HepG2 (cell line): ENCODE data around the gene ITIH1. TPM values are rescaled to one million over a fixed set of nuclear protein-coding genes. Genes with fewer than 3 reads are reported as not detected.

Experiments used
- CBX5 ChIP-seq: sonication (generic); formaldehyde crosslinking; IDR thresholded peaks from 2 replicates; pipeline ENCODE4 v1.4.0; 2020; ENCODE audit warnings: missing genetic modification reagents, borderline replicate concordance
- DRAP1 ChIP-seq: IDR thresholded peaks from 2 replicates; pipeline ENCODE4 v1.6.1; 2016; ENCODE audit warnings: missing genetic modification reagents, missing compliant biosample characterization
- GATAD2A ChIP-seq: IDR thresholded peaks from 2 replicates; pipeline ENCODE4 v1.6.1; 2016
- HMG20A ChIP-seq: IDR thresholded peaks from 2 replicates; pipeline ENCODE4 v1.6.1; 2016; ENCODE audit warnings: borderline replicate concordance
- JARID2 ChIP-seq: sonication (generic); formaldehyde crosslinking; IDR thresholded peaks from 2 replicates; pipeline ENCODE4 v1.8.1; 2023; ENCODE audit warnings: missing genetic modification reagents, inconsistent platforms; ENCODE audit not compliant: insufficient replicate concordance
- MLLT10 ChIP-seq: sonication (generic); formaldehyde crosslinking; IDR thresholded peaks from 2 replicates; pipeline ENCODE4 v1.4.0; 2020; ENCODE audit warnings: missing genetic modification reagents
- MYC ChIP-seq: sonication (generic); formaldehyde crosslinking; IDR thresholded peaks from 2 replicates; pipeline ENCODE4 v1.9.0; 2021; ENCODE audit warnings: missing genetic modification reagents, borderline replicate concordance
- NCOA2 ChIP-seq: sonication (generic); formaldehyde crosslinking; IDR thresholded peaks from 2 replicates; pipeline ENCODE4 v1.8.0; 2022; ENCODE audit warnings: inconsistent platforms
- NR0B2 ChIP-seq: sonication (generic); formaldehyde crosslinking; IDR thresholded peaks from 2 replicates; pipeline ENCODE4 v1.4.0; 2020; ENCODE audit warnings: mild to moderate bottlenecking, missing genetic modification reagents
- NR3C1 ChIP-seq: sonication (generic); formaldehyde crosslinking; IDR thresholded peaks from 2 replicates; pipeline ENCODE4 v1.4.0; 2020; ENCODE audit warnings: missing genetic modification reagents
- PATZ1 ChIP-seq: sonication (generic); formaldehyde crosslinking; IDR thresholded peaks from 2 replicates; pipeline ENCODE4 v1.4.0; 2020; ENCODE audit warnings: missing genetic modification reagents
- PHF5A ChIP-seq: IDR thresholded peaks from one replicate; pipeline ENCODE4 v1.6.1; 2018; ENCODE audit warnings: low read depth, missing genetic modification reagents; ENCODE audit not compliant: unreplicated experiment
- RAD21 ChIP-seq: fragments of 450-650 bp; formaldehyde crosslinking; IDR thresholded peaks from 2 replicates; pipeline ENCODE4 v1.5.0; 2020; ENCODE audit warnings: mild to moderate bottlenecking
- RXRA ChIP-seq: sonication (generic); formaldehyde crosslinking; IDR thresholded peaks from 2 replicates; pipeline ENCODE4 v1.5.1; 2020; ENCODE audit warnings: missing genetic modification reagents
- SAP130 ChIP-seq: IDR thresholded peaks from 2 replicates; pipeline ENCODE4 v1.6.1; 2016; ENCODE audit warnings: low read depth
- SMC3 ChIP-seq: IDR thresholded peaks from 2 replicates; pipeline ENCODE4 v1.6.1; 2011; ENCODE audit warnings: low read length, improper control_type of control experiment
- SNAPC5 ChIP-seq: sonication (generic); formaldehyde crosslinking; IDR thresholded peaks from 2 replicates; pipeline ENCODE4 v1.8.1; 2023; ENCODE audit warnings: mild to moderate bottlenecking, missing genetic modification reagents, borderline replicate concordance
- SUZ12 ChIP-seq: fragments of 150-350 bp; IDR thresholded peaks from 2 replicates; pipeline ENCODE4 v1.6.1; 2014; ENCODE audit warnings: low read depth, low read length
- TARDBP ChIP-seq: sonication (generic); formaldehyde crosslinking; IDR thresholded peaks from 2 replicates; pipeline ENCODE4 v1.8.0; 2022; ENCODE audit warnings: mild to moderate bottlenecking, missing genetic modification reagents
- TFAP4 ChIP-seq: sonication (generic); IDR thresholded peaks from 2 replicates; pipeline ENCODE4 v1.6.1; 2016; ENCODE audit warnings: low read depth, borderline replicate concordance
- TMF1 ChIP-seq: sonication (generic); formaldehyde crosslinking; IDR thresholded peaks from 2 replicates; pipeline ENCODE4 v1.8.1; 2022; ENCODE audit warnings: low read depth, missing genetic modification reagents
- ZBTB8A ChIP-seq: sonication (generic); formaldehyde crosslinking; IDR thresholded peaks from 2 replicates; pipeline ENCODE4 v1.4.0; 2020; ENCODE audit warnings: mild to moderate bottlenecking, low read depth, missing genetic modification reagents, borderline replicate concordance
- ZFP82 ChIP-seq: sonication (generic); formaldehyde crosslinking; IDR thresholded peaks from 2 replicates; pipeline ENCODE4 v1.5.1; 2020; ENCODE audit warnings: mild to moderate bottlenecking, missing genetic modification reagents, borderline replicate concordance
- ZKSCAN1 ChIP-seq: fragments of 150-350 bp; IDR thresholded peaks from 2 replicates; pipeline ENCODE4 v1.6.1; 2014; ENCODE audit warnings: low read length
- ZNF343 ChIP-seq: sonication (generic); formaldehyde crosslinking; IDR thresholded peaks from 2 replicates; pipeline ENCODE4 v1.4.0; 2020; ENCODE audit warnings: mild to moderate bottlenecking, missing genetic modification reagents
- ZNF501 ChIP-seq: sonication (generic); formaldehyde crosslinking; IDR thresholded peaks from 2 replicates; pipeline ENCODE4 v1.5.1; 2020; ENCODE audit warnings: mild to moderate bottlenecking, moderate library complexity, missing genetic modification reagents
- ZNF784 ChIP-seq: sonication (generic); formaldehyde crosslinking; IDR thresholded peaks from 2 replicates; pipeline ENCODE4 v1.5.1; 2020; ENCODE audit warnings: missing genetic modification reagents, mild to moderate bottlenecking, borderline replicate concordance
- ZNF792 ChIP-seq: IDR thresholded peaks from 2 replicates; pipeline ENCODE4 v1.6.1; 2016
- ZNF850 ChIP-seq: sonication (generic); formaldehyde crosslinking; conservative IDR thresholded peaks from 2 replicates; pipeline ENCODE4 v1.9.0; 2021; ENCODE audit warnings: mild to moderate bottlenecking, missing genetic modification reagents
- polyA plus RNA-seq, 8 experiments: library from polyadenylated mRNA; depleted of rRNA in 3 of 8; stranded (reverse) in 7 of 8; unstranded in 1 of 8; fragments of >200 nt; fragmentation: Illumina TruSeq in 4 of 8; extraction: Trizol in 4 of 8; gene quantifications; 2 replicates each; pipeline versions ENCODE4 v1.2.1 to v1.2.3, GENCODE V29; 2011 to 2016; ENCODE audit warnings: low read depth in 4 of 8, missing spikeins in 1 of 8, mixed read lengths in 1 of 8; ENCODE audit not compliant: insufficient read depth in 1 of 8
- total RNA-seq, 5 experiments: library from RNA; depleted of rRNA; stranded (reverse); fragments of >200 nt; fragmentation: Illumina TruSeq; extraction: Trizol; gene quantifications; 2 replicates each; pipeline ENCODE4 v1.2.3, GENCODE V29; 2016; ENCODE audit warnings: low read depth in 1 of 5

Gene ITIH1
- total and polyA plus RNA-seq, 2 of the 13 experiments (the other 11 are each of a cell fraction or from before 2014, with no cell fraction given) = 12.3 to 19.6 TPM

- TF ChIP-seq DRAP1 (peak; percentile 43; the same call in 1 of the 2 replicates), PHF5A (CRISPR knock-in tag) (peak; percentile 86), MLLT10 (CRISPR knock-in tag) (no peak), SAP130 (CRISPR knock-in tag) (peak; percentile 93), ZFP82 (no peak), RXRA (CRISPR knock-in tag) (peak; percentile 83; the same call in 1 of the 2 replicates), ZBTB8A (no peak), MYC (CRISPR knock-in tag) (peak; percentile 74), SUZ12 (no peak), SMC3 (no peak), PATZ1 (CRISPR knock-in tag) (peak; percentile 93), TMF1 (CRISPR knock-in tag) (no peak), ZNF343 (0 out of 2 replicates have a peak, but pooled peaks have one; percentile 55), ZNF850 (CRISPR knock-in tag) (no peak), NR3C1 (CRISPR knock-in tag) (no peak), ZNF784 (CRISPR knock-in tag) (no peak; the same call in 1 of the 2 replicates), JARID2 (CRISPR knock-in tag) (no peak), CBX5 (CRISPR knock-in tag) (no peak), ZKSCAN1 (no peak), SNAPC5 (CRISPR knock-in tag) (no peak), NR0B2 (no peak), RAD21 (CRISPR knock-in tag) (no peak), TFAP4 (peak; percentile 97), HMG20A (CRISPR knock-in tag) (peak; percentile 68; the same call in 1 of the 2 replicates), NCOA2 (CRISPR knock-in tag) (peak; percentile 91), ZNF501 (CRISPR knock-in tag) (no peak; the same call in 1 of the 2 replicates), TARDBP (CRISPR knock-in tag) (peak; percentile 75; the same call in 1 of the 2 replicates), ZNF792 (CRISPR knock-in tag) (peak; percentile 45; the same call in 1 of the 2 replicates), GATAD2A (peak; percentile 91)
Observed at GRCh38 chr3:52795298-52795900, 18.0 kb downstream of the ITIH1 start (continued).
